IPS-18a (cell line): ENCODE measurements around the gene SLC9A9.
"Not testable (repeated sequence)": the region's sequence is repeated elsewhere in the genome, so short reads cannot be mapped to it uniquely, and the experiment has no call there.

ENCODE experiments used
- H3K27ac ChIP-seq: one replicate; pipeline ENCODE4 v1.5.1; 2013; ENCODE audit warnings: low read length
- H3K27me3 ChIP-seq: one replicate; pipeline ENCODE4 v1.6.1; 2013; ENCODE audit warnings: mild to moderate bottlenecking, low read length; ENCODE audit not compliant: control insufficient read depth, insufficient read depth
- H3K36me3 ChIP-seq: one replicate; pipeline ENCODE4 v1.6.1; 2013; ENCODE audit warnings: low read depth, low read length; ENCODE audit not compliant: control insufficient read depth
- H3K4me1 ChIP-seq: one replicate; pipeline ENCODE4 v1.6.1; 2013; ENCODE audit warnings: low read depth, low read length; ENCODE audit not compliant: control insufficient read depth
- H3K4me3 ChIP-seq: one replicate; pipeline ENCODE4 v1.5.1; 2013; ENCODE audit warnings: low read length
- H3K9ac ChIP-seq: one replicate; pipeline ENCODE4 v1.6.1; 2013; ENCODE audit warnings: mild to moderate bottlenecking, low read length, moderate library complexity
- H3K9me3 ChIP-seq: one replicate; pipeline ENCODE4 v1.6.1; 2013; ENCODE audit warnings: low read depth, low read length; ENCODE audit not compliant: control insufficient read depth

Gene SLC9A9

GRCh38 chr3:143712522-143712921, 135.7 kb downstream of the SLC9A9 start:
- Histone ChIP-seq H3K36me3 (no peaks in the 10 kb centered on the region), H3K4me1 (no peaks in the 10 kb centered on the region), H3K27ac (no peak overlapping the region), H3K9ac (no peak overlapping the region), H3K4me3 (no peak overlapping the region), H3K27me3 (no peaks in the 10 kb centered on the region), H3K9me3 (no peaks in the 10 kb centered on the region)

DNA sequence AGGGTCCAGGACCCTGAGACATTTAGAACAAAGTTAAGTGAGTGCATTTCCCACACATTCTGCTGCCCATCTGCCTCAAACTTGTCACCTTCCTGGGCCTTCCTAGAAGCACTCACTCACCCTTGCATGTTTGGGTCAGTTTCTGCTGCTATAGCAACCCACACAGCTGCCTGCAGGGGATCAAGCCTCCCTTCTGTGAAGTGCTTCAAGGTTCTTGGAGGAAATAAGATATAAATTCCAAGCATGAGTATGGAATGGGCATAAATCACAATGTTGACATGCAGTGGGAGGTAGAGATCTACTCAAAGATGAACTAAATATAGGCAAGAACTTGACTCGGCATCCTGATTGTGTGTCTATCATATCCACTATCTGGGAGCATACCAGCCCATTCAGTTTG, 140.4 kb downstream of the SLC9A9 start:
- H3K4me1 ChIP-seq, result no peaks in the 10 kb centered on the region

GRCh38 chr3:143700431-143700975, 147.8 kb downstream of the SLC9A9 start:
- no peaks in the 10 kb centered on the region for H3K27me3 ChIP-seq
- H3K9ac ChIP-seq, result no peak overlapping the region
- no peaks in the 10 kb centered on the region for H3K36me3 ChIP-seq
- H3K27ac ChIP-seq, result no peak overlapping the region
- H3K4me1 ChIP-seq, result no peaks in the 10 kb centered on the region
- no peaks in the 10 kb centered on the region for H3K9me3 ChIP-seq
- no peak overlapping the region for H3K4me3 ChIP-seq

More for the DNA sequence above, 140.4 kb downstream of the SLC9A9 start:
- Histone ChIP-seq H3K9ac (no peak overlapping the region), H3K27ac (no peak overlapping the region), H3K4me3 (no peak overlapping the region), H3K36me3 (no peaks in the 10 kb centered on the region), H3K27me3 (no peaks in the 10 kb centered on the region), H3K9me3 (no peaks in the 10 kb centered on the region)

DNA sequence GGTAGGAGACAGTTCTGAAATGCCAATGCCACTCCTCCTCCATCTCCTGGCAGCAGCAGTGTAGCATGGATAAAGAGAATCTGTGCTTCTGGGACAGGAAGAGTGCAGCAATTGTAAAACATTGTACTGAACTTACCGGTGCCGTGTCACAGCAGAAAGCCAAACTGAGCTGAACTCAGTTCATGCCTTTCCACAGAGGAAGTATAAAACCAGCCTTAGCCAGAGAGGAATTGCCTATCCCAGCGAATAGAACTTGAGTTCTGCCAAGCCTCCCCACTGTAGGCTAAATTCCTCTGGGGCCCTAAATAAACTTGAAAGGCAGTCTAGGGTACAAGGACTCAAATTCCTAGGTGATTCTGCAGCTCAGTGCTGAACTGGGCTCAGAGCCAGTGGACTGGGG, 148.8 kb downstream of the SLC9A9 start:
- no peaks in the 10 kb centered on the region for H3K36me3 ChIP-seq
- no peak overlapping the region for H3K4me3 ChIP-seq
- H3K27ac ChIP-seq, result no peak overlapping the region
- H3K9ac ChIP-seq, result no peak overlapping the region
- no peaks in the 10 kb centered on the region for H3K9me3 ChIP-seq
- H3K4me1 ChIP-seq, result no peaks in the 10 kb centered on the region
- H3K27me3 ChIP-seq, result no peaks in the 10 kb centered on the region

DNA sequence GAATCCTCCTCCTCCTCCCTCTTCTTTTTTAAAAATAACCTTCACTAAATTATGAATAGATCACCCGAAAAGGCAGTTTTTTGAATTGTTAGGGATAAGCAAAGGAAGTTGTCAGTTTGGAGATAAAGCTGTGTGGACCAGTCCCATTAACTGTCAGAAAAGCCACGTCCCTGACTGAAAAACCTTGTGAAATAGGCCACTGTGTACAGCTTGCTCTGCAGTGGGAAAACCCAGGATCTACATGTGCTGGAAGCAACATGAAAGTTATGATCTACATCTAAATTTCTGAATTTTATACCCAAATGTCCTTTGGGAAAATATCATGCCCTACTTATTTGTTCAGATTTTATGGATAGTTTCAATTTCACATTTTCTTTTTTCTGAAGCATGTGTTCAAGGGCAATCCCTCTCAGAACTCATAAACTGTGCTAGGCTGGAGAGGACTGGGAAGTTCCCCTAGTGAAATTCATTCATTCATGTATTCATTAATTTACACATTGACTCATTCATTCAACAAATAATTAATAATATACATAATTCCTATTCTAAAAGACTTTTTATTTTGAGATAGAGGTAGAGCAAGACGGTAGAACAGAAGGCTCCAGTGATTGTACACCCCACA, 149.5 kb downstream of the SLC9A9 start:
- Histone ChIP-seq H3K4me1 (no peaks in the 10 kb centered on the region), H3K9me3 (no peaks in the 10 kb centered on the region), H3K27me3 (no peaks in the 10 kb centered on the region), H3K36me3 (no peaks in the 10 kb centered on the region), H3K9ac (no peak overlapping the region), H3K4me3 (no peak overlapping the region), H3K27ac (no peak overlapping the region)

GRCh38 chr3:143697975-143698374, 150.3 kb downstream of the SLC9A9 start:
- H3K4me3 ChIP-seq, result no peak overlapping the region
- H3K27me3 ChIP-seq, result no peaks in the 10 kb centered on the region
- no peak overlapping the region for H3K27ac ChIP-seq
- H3K36me3 ChIP-seq, result no peaks in the 10 kb centered on the region
- no peaks in the 10 kb centered on the region for H3K4me1 ChIP-seq
- no peaks in the 10 kb centered on the region for H3K9me3 ChIP-seq
- no peak overlapping the region for H3K9ac ChIP-seq

DNA sequence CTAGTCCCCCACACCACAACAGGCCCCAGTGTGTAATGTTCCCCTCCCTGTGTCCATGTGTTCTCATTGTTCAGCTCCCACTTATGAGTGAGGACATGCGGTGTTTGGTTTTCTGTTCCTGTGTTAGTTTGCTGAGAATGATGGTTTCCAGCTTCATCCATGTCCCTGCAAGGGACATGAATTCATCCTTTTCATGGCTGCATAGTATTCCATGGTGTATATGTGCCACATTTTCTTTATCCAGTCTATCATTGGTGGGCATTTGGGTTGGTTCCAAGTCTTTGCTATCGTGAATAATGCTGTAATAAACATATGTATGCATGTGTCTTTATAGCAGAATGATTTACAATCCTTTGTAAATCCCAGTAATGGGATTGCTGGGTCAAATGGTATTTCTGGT, 152.9 kb downstream of the SLC9A9 start:
- not testable (repeated sequence) for H3K4me1 ChIP-seq, H3K27me3 ChIP-seq, H3K36me3 ChIP-seq, H3K4me3 ChIP-seq, H3K9me3 ChIP-seq, H3K27ac ChIP-seq, H3K9ac ChIP-seq

DNA sequence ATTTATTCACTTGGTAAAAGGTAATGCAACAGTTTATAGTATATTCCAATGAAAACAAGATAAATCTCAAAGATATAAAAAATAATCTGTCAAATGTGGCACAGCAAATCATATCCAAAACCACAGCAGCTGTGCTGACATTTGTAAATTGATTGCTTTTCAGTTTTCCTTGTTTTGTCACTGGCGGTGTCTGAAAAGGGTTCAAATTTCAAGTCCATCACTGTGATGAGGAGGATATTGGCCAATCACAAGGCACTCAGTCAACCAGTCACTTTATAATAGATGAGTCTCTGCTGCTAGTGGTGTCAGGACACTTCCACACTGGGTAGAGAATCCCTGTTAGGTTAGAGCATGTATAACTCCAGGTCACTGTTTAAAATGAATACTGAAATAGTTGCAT, 154.8 kb downstream of the SLC9A9 start:
- H3K9me3 ChIP-seq, result no peaks in the 10 kb centered on the region
- no peak overlapping the region for H3K9ac ChIP-seq

DNA sequence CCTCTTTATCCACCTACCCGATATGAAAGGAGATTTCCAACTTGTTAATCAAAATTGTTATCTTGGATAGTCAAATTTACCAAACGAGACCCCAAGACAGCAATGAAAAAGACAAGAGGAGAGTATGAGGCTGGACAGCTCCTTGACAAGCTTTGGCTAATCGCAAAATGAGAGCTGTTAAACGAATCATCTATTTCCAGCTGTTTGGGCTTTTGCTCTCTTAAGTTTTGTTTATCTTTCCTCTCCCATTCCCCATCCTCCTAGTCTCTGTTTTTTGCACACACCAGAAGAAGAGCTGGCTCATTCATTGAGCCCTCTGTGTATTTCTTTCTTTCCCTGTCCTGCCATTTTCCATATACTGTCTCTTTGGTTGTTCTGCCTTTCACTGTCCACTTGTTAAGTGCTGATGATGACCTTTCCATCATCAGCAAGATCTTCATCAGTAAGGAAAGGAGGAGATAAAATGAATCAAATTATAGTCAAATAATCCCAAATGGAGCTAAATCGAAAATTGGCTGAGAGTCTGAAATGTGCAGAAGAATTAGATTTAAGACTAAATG, 161.6 kb downstream of the SLC9A9 start:
- no peaks in the 10 kb centered on the region for H3K27me3 ChIP-seq
- no peak overlapping the region for H3K9ac ChIP-seq
- H3K4me1 ChIP-seq, result no peaks in the 10 kb centered on the region
- no peaks in the 10 kb centered on the region for H3K9me3 ChIP-seq
- H3K36me3 ChIP-seq, result no peaks in the 10 kb centered on the region
- no peak overlapping the region for H3K4me3 ChIP-seq
- no peak overlapping the region for H3K27ac ChIP-seq

More for the DNA sequence above, 154.8 kb downstream of the SLC9A9 start:
- no peaks in the 10 kb centered on the region for H3K36me3 ChIP-seq
- no peak overlapping the region for H3K4me3 ChIP-seq
- no peak overlapping the region for H3K27ac ChIP-seq
- H3K27me3 ChIP-seq, result no peaks in the 10 kb centered on the region
- H3K4me1 ChIP-seq, result no peaks in the 10 kb centered on the region

DNA sequence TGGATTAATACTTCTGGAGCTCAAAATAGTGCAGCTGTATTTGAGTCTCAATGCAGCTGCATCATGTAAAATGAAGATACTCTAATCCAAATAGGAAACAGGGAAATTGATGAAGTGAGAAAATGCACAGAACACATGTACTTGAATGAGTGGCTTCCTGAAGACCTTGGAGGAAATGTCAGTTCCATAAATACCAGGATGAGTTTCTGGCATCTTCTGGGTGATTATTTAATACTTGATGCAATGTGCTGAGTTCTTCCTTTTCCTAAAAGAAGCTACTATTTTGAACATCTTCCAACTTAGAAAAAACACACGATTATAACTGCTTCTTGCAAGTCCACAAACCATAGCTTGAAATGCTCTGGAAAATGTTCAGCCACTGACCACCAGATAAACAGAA, 162.8 kb downstream of the SLC9A9 start:
- Histone ChIP-seq H3K27ac (no peak overlapping the region), H3K27me3 (no peaks in the 10 kb centered on the region)

DNA sequence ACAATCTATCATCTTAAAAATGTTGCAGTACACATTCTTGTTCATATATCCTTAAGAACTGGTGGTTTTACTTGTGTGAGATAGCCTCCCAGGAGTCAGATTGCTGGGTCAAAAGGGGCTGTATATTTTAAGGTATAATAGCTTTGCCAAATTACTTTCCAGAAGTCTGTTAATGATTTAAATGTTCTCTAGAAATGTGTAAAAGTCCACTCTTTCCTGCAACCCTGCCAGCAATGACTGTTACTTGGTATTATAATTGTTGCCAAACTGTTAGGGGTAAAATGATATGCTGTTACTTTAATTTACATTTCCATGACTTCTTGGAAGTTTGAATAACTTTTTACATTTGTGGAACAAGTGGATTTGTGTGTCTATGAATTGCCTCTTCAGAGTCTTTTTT, 170.8 kb downstream of the SLC9A9 start:
- Histone ChIP-seq H3K9ac (no peak overlapping the region), H3K27ac (no peak overlapping the region), H3K4me3 (no peak overlapping the region), H3K36me3 (no peaks in the 10 kb centered on the region), H3K27me3 (no peaks in the 10 kb centered on the region), H3K9me3 (no peaks in the 10 kb centered on the region), H3K4me1 (no peaks in the 10 kb centered on the region)

More for the DNA sequence above, 162.8 kb downstream of the SLC9A9 start:
- Histone ChIP-seq H3K36me3 (no peaks in the 10 kb centered on the region), H3K9me3 (no peaks in the 10 kb centered on the region), H3K4me1 (no peaks in the 10 kb centered on the region), H3K9ac (no peak overlapping the region), H3K4me3 (no peak overlapping the region)

GRCh38 chr3:143676747-143677146, 171.5 kb downstream of the SLC9A9 start:
- H3K36me3 ChIP-seq, result no peaks in the 10 kb centered on the region
- no peak overlapping the region for H3K9ac ChIP-seq
- H3K4me3 ChIP-seq, result no peak overlapping the region
- H3K9me3 ChIP-seq, result no peaks in the 10 kb centered on the region
- no peaks in the 10 kb centered on the region for H3K4me1 ChIP-seq
- H3K27me3 ChIP-seq, result no peaks in the 10 kb centered on the region
- no peak overlapping the region for H3K27ac ChIP-seq
